ENCODE measurements around the gene INO80B.

- TF ChIP-seq CTCF (optimal IDR thresholded peaks at IDR 0.05 in 1 of 3, IDR thresholded peaks at IDR 0.05 in 1 of 3, conservative IDR thresholded peaks at IDR 0.05 in 1 of 3; ENCODE audit: extremely low read depth in 1 of 3, insufficient read depth in 2 of 3, low read length in 3 of 3) = no peak
- no peak for TF ChIP-seq EZH2 (IDR thresholded peaks at IDR 0.05; ENCODE audit: low read length)
These were observed 38.1 kb upstream of the INO80B start for GRCh38 chr2:74416778-74417177.

Data from keratinocyte (primary cell).